Natural killer cell treated with Interleukin-12 subunit alpha and Interleukin-12 subunit beta and Interleukin-15 and Interleukin-18, amount 100 ng/mL, for 72 hours (primary cell): ENCODE data around the gene ABHD13. TPM values are rescaled to one million over a fixed set of nuclear protein-coding genes. Genes with fewer than 3 reads are reported as not detected.

Experiments
- ATAC-seq, 2 donors: fragments of 150-1000 bp; cut with Tn5 transposase in 1 of 2; sonication (Bioruptor Pico), chemical (Tn5 transposase) in 1 of 2; 2 replicates each; pipeline ENCODE4 v1.10.0; 2021
- DNase-seq: peaks from one replicate; pipeline ENCODE4 v3.0.0; 2022; ENCODE audit warnings: low spot score
- H3K27ac Mint-ChIP-seq, 2 donors: 1 replicate in 1 of 2; 2 replicates in 1 of 2; pipeline ENCODE4 v1.8.0; 2022; ENCODE audit warnings: mixed read lengths in 2 of 2, mild to moderate bottlenecking in 1 of 2, moderate library complexity in 1 of 2
- H3K27me3 Mint-ChIP-seq, 2 donors: 1 replicate in 1 of 2; 2 replicates in 1 of 2; pipeline ENCODE4 v1.8.0; 2022; ENCODE audit warnings: mixed read lengths in 2 of 2
- H3K36me3 Mint-ChIP-seq: one replicate; pipeline ENCODE4 v1.8.0; 2022; ENCODE audit warnings: mixed read lengths
- H3K4me1 Mint-ChIP-seq, 2 donors: 1 replicate in 1 of 2; 2 replicates in 1 of 2; pipeline ENCODE4 v1.8.0; 2022; ENCODE audit warnings: low read depth in 2 of 2, mixed read lengths in 2 of 2, mild to moderate bottlenecking in 1 of 2
- H3K4me3 Mint-ChIP-seq: one replicate; pipeline ENCODE4 v1.8.0; 2022; ENCODE audit warnings: mixed read lengths
- H3K9me3 Mint-ChIP-seq: 2 replicates; pipeline ENCODE4 v1.8.0; 2022; ENCODE audit warnings: mixed read lengths
- total RNA-seq, 2 donors: library from RNA; stranded (reverse); gene quantifications; one replicate each; pipeline ENCODE4 v1.2.3, GENCODE V29; 2022

ABHD13 gene
- total RNA-seq, 2 donors from 2014 or later: 6.5 to 9.9 TPM

GRCh38 chr13:108281901-108282300, 63.7 kb downstream of the ABHD13 start:
- Mint-ChIP-seq H3K27me3 (no peaks in the 10 kb centered on the region), H3K36me3 (no peaks in the 10 kb centered on the region), H3K9me3 (no peaks in the 10 kb centered on the region), H3K4me1 (no peaks in the 10 kb centered on the region), H3K27ac (no peak overlapping the region), H3K4me3 (no peak overlapping the region)
- ATAC-seq (no peak), DNase-seq (no peak)

- DNase-seq (no peak), ATAC-seq (no peak)
- no peaks in the 10 kb centered on the region for H3K27me3 Mint-ChIP-seq
- H3K36me3 Mint-ChIP-seq: no peaks in the 10 kb centered on the region
- H3K9me3 Mint-ChIP-seq: no peaks in the 10 kb centered on the region
- no peak overlapping the region for H3K4me3 Mint-ChIP-seq
- H3K27ac Mint-ChIP-seq: no peak overlapping the region
- H3K4me1 Mint-ChIP-seq: no peaks in the 10 kb centered on the region
Measured at GRCh38 chr13:108283110-108283509, 64.9 kb downstream of the ABHD13 start.

Other genes with a start within 250 kb of the ABHD13 start
- 10 to 100 TPM; 13.7 to 21.8 TPM for gene LIG4, start 2.9 kb upstream of the ABHD13 start, total RNA-seq
- 1 to 10 TPM; 3.0 to 4.0 TPM for gene TNFSF13B, start 51.3 kb downstream of the ABHD13 start, total RNA-seq